MM.1S (cell line): Measurements from ENCODE around the gene ZNF771.
A peak's percentile ranks its signal among the peaks of the same experiment; 100 is the strongest.

Source experiments
- DNase-seq: peaks from one replicate; pipeline ENCODE4 v3.0.0-alpha.2; 2015
- H2AFZ ChIP-seq: fragments of 300-600 bp; sonication (generic); 2 replicates; pipeline ENCODE4 v1.6.0; 2016; ENCODE audit warnings: antibody characterized with exemption, low read length
- H3F3A ChIP-seq: fragments of 300-600 bp; sonication (generic); 2 replicates; pipeline ENCODE4 v1.6.1; 2016; ENCODE audit warnings: mild to moderate bottlenecking, antibody characterized with exemption, low read length, moderate library complexity, mixed read lengths; ENCODE audit not compliant: insufficient read depth
- H3K27ac ChIP-seq: fragments of 300-600 bp; sonication (generic); 2 replicates; pipeline ENCODE4 v1.5.1; 2016; ENCODE audit warnings: mild to moderate bottlenecking, low read length
- H3K27me3 ChIP-seq: fragments of 300-600 bp; sonication (generic); replicated peaks from 2 replicates; pipeline ENCODE4 v1.6.0; 2016; ENCODE audit warnings: low read length; ENCODE audit not compliant: insufficient read depth
- H3K36me3 ChIP-seq: fragments of 300-600 bp; sonication (generic); replicated peaks from 2 replicates; pipeline ENCODE4 v1.6.1; 2016; ENCODE audit warnings: mild to moderate bottlenecking, low read length, mixed read lengths; ENCODE audit not compliant: insufficient read depth
- H3K4me1 ChIP-seq: fragments of 300-600 bp; sonication (generic); 2 replicates; pipeline ENCODE4 v1.6.1; 2016; ENCODE audit warnings: low read length, mixed read lengths
- H3K4me2 ChIP-seq: fragments of 300-600 bp; sonication (generic); 2 replicates; pipeline ENCODE4 v1.6.0; 2016; ENCODE audit warnings: low read depth, low read length
- H3K4me3 ChIP-seq: fragments of 300-600 bp; sonication (generic); 2 replicates; pipeline ENCODE4 v1.5.1; 2016; ENCODE audit warnings: low read length, mixed read lengths
- H3K79me2 ChIP-seq: fragments of 300-600 bp; sonication (generic); 2 replicates; pipeline ENCODE4 v1.6.1; 2016; ENCODE audit warnings: mixed run types, low read length, mixed read lengths
- H3K9ac ChIP-seq: fragments of 300-600 bp; sonication (generic); 2 replicates; pipeline ENCODE4 v1.6.1; 2016; ENCODE audit warnings: low read length, mixed read lengths
- H3K9me2 ChIP-seq: fragments of 300-600 bp; sonication (generic); replicated peaks from 2 replicates; pipeline ENCODE4 v1.6.1; 2016; ENCODE audit warnings: mild to moderate bottlenecking, low read length, mixed read lengths; ENCODE audit not compliant: insufficient read depth
- H3K9me3 ChIP-seq: fragments of 300-600 bp; sonication (generic); replicated peaks from 2 replicates; pipeline ENCODE4 v1.6.1; 2016; ENCODE audit warnings: mild to moderate bottlenecking, low read length, mixed read lengths; ENCODE audit not compliant: insufficient read depth
- H4K20me1 ChIP-seq: fragments of 300-600 bp; sonication (generic); 2 replicates; pipeline ENCODE4 v1.6.1; 2016; ENCODE audit warnings: mild to moderate bottlenecking, low read length, moderate library complexity, mixed read lengths; ENCODE audit not compliant: insufficient read depth
- CTCF ChIP-seq: fragments of 300-600 bp; sonication (generic); IDR thresholded peaks from 2 replicates; pipeline ENCODE4 v1.5.1; 2016; ENCODE audit warnings: antibody characterized with exemption, low read length, mixed read lengths
- EZH2 ChIP-seq: fragments of 300-600 bp; sonication (generic); optimal IDR thresholded peaks from 2 replicates; pipeline ENCODE3; 2017; ENCODE audit warnings: low read depth, mild to moderate bottlenecking, antibody characterized with exemption, low read length, mixed read lengths
- EZH2phosphoT487 ChIP-seq: fragments of 300-600 bp; sonication (generic); IDR thresholded peaks from 2 replicates; pipeline ENCODE4 v1.6.1; 2018; ENCODE audit warnings: antibody characterized with exemption, low read length

ZNF771 gene

GRCh38 chr16:30430428-30430970 is 23.1 kb downstream of the ZNF771 start:
- no peak overlapping the region for H3K9ac ChIP-seq
- no peaks in the 10 kb centered on the region for H3K27me3 ChIP-seq
- H3K9me3 ChIP-seq: no peaks in the 10 kb centered on the region
- peaks cover 6% of the 10 kb centered on the region for H3K4me1 ChIP-seq
- no peaks in the 10 kb centered on the region for H4K20me1 ChIP-seq
- H3F3A ChIP-seq: peaks cover 5% of the 10 kb centered on the region
- no peak for TF ChIP-seq EZH2
- no peak; the same call in 1 of the 2 replicates for TF ChIP-seq CTCF
- TF ChIP-seq EZH2phosphoT487: no peak
- DNase-seq: no peak
- H3K4me3 ChIP-seq: peak overlapping the region; percentile 24; the same call in 1 of the 2 replicates
- peaks cover 32% of the 10 kb centered on the region for H3K79me2 ChIP-seq
- H2AFZ ChIP-seq: peak overlapping the region; percentile 97
- peak overlapping the region; percentile 17; the same call in 1 of the 2 replicates for H3K27ac ChIP-seq
- H3K9me2 ChIP-seq: no peaks in the 10 kb centered on the region
- H3K4me2 ChIP-seq: peak overlapping the region; percentile 52; the same call in 1 of the 2 replicates
- H3K36me3 ChIP-seq: 0 out of 2 replicates have a peak, but pooled peaks cover 5% of the 10 kb centered on the region

GRCh38 chr16:30434852-30435251 is 27.4 kb downstream of the ZNF771 start:
- no peak overlapping the region for H3K27ac ChIP-seq
- peaks cover 5% of the 10 kb centered on the region for H3F3A ChIP-seq
- no peak overlapping the region for H3K4me2 ChIP-seq
- H3K9ac ChIP-seq: no peak overlapping the region
- no peak overlapping the region for H2AFZ ChIP-seq
- H3K4me3 ChIP-seq: no peak overlapping the region
- H4K20me1 ChIP-seq: no peaks in the 10 kb centered on the region
- TF ChIP-seq EZH2phosphoT487: no peak
- TF ChIP-seq CTCF: no peak
- no peak for TF ChIP-seq EZH2
- H3K4me1 ChIP-seq: peaks cover 6% of the 10 kb centered on the region
- H3K9me3 ChIP-seq: no peaks in the 10 kb centered on the region
- no peaks in the 10 kb centered on the region for H3K27me3 ChIP-seq
- no peak for DNase-seq
- no peaks in the 10 kb centered on the region for H3K36me3 ChIP-seq
- H3K9me2 ChIP-seq: no peaks in the 10 kb centered on the region
- H3K79me2 ChIP-seq: peaks cover under 1% of the 10 kb centered on the region

- Histone ChIP-seq H3K79me2 (no peaks in the 10 kb centered on the region), H4K20me1 (no peaks in the 10 kb centered on the region), H3K4me1 (no peaks in the 10 kb centered on the region), H3K27ac (no peak overlapping the region), H3K9ac (no peak overlapping the region), H3K4me2 (no peak overlapping the region), H3K36me3 (no peaks in the 10 kb centered on the region), H3F3A (no peaks in the 10 kb centered on the region), H3K9me3 (no peaks in the 10 kb centered on the region), H3K27me3 (no peaks in the 10 kb centered on the region), H3K9me2 (no peaks in the 10 kb centered on the region), H2AFZ (no peak overlapping the region), H3K4me3 (no peak overlapping the region)
- no peak for DNase-seq
- TF ChIP-seq EZH2 (no peak), CTCF (no peak), EZH2phosphoT487 (no peak)
These were observed 30.2 kb downstream of the ZNF771 start for GRCh38 chr16:30437511-30438046.
